HG03108 (cell line): ENCODE data around the gene ZG16B.
A peak's percentile ranks its signal among the peaks of the same experiment; 100 is the strongest.

Experiments
- ATAC-seq: cut with Tn5 transposase; IDR thresholded peaks from one replicate; pipeline ENCODE4 v1.9.1; 2021; ENCODE audit warnings: moderate library complexity; ENCODE audit not compliant: unreplicated experiment

ZG16B gene

GRCh38 chr16:2865651-2866050 lies 35.5 kb downstream of the ZG16B start:
- ATAC-seq = no peak

- ATAC-seq = no peak
These were observed 36.3 kb downstream of the ZG16B start for GRCh38 chr16:2866431-2866830.

- no peak for ATAC-seq
These were observed 37.5 kb downstream of the ZG16B start for GRCh38 chr16:2867661-2867986.

GRCh38 chr16:2867987-2868789 lies 38.1 kb downstream of the ZG16B start:
- peak; percentile 88 for ATAC-seq

GRCh38 chr16:2871926-2872325 lies 41.8 kb downstream of the ZG16B start:
- no peak for ATAC-seq

- no peak for ATAC-seq
These were observed 44.2 kb downstream of the ZG16B start for GRCh38 chr16:2874032-2874911.

GRCh38 chr16:2874912-2875362 lies 44.8 kb downstream of the ZG16B start:
- ATAC-seq = no peak

GRCh38 chr16:2879854-2880508 lies 49.9 kb downstream of the ZG16B start:
- no peak for ATAC-seq
